Hepatocyte (in vitro differentiated cells): ENCODE data around the gene CSMD2. TPM values are rescaled to one million over a fixed set of nuclear protein-coding genes. Genes with fewer than 3 reads are reported as not detected.
A peak's percentile ranks its signal among the peaks of the same experiment; 100 is the strongest.

ENCODE experiments used
- DNase-seq: peaks from one replicate; pipeline ENCODE4 v3.0.0-alpha.2; 2016; ENCODE audit warnings: low spot score
- H2AFZ ChIP-seq: fragments of 200-600 bp; sonication (generic); 2 replicates; pipeline ENCODE4 v1.6.0; 2016; ENCODE audit warnings: antibody characterized with exemption, mild to moderate bottlenecking
- H3K27ac ChIP-seq: fragments of 200-600 bp; sonication (generic); 2 replicates; pipeline ENCODE4 v1.5.1; 2016; ENCODE audit warnings: mild to moderate bottlenecking
- H3K27me3 ChIP-seq: fragments of 200-600 bp; sonication (generic); 2 replicates; pipeline ENCODE4 v1.6.1; 2016
- H3K36me3 ChIP-seq: fragments of 200-600 bp; sonication (generic); replicated peaks from 2 replicates; pipeline ENCODE4 v1.5.1; 2016; ENCODE audit warnings: low read depth; ENCODE audit not compliant: insufficient read depth
- H3K4me1 ChIP-seq: fragments of 200-600 bp; sonication (generic); 2 replicates; pipeline ENCODE4 v1.5.1; 2016; ENCODE audit warnings: mild to moderate bottlenecking, moderate library complexity; ENCODE audit not compliant: insufficient read depth
- H3K4me2 ChIP-seq: fragments of 200-600 bp; sonication (generic); 2 replicates; pipeline ENCODE4 v1.6.0; 2016
- H3K4me3 ChIP-seq: fragments of 200-600 bp; sonication (generic); 2 replicates; pipeline ENCODE4 v1.5.1; 2016; ENCODE audit warnings: mild to moderate bottlenecking
- H3K79me2 ChIP-seq: fragments of 200-600 bp; sonication (generic); 2 replicates; pipeline ENCODE4 v1.6.0; 2017; ENCODE audit warnings: mild to moderate bottlenecking
- H3K9me2 ChIP-seq: fragments of 200-600 bp; sonication (generic); replicated peaks from 2 replicates; pipeline ENCODE4 v1.6.0; 2017; ENCODE audit warnings: mild to moderate bottlenecking; ENCODE audit not compliant: insufficient read depth
- H3K9me3 ChIP-seq: fragments of 200-600 bp; sonication (generic); 2 replicates; pipeline ENCODE4 v1.5.1; 2016; ENCODE audit warnings: low read depth, mild to moderate bottlenecking
- H4K20me1 ChIP-seq: fragments of 200-600 bp; sonication (generic); 2 replicates; pipeline ENCODE4 v1.6.0; 2016; ENCODE audit warnings: mild to moderate bottlenecking; ENCODE audit not compliant: insufficient read depth, poor library complexity, severe bottlenecking
- EZH2 ChIP-seq: fragments of 200-600 bp; sonication (generic); IDR thresholded peaks from 2 replicates; pipeline ENCODE4 v1.6.1; 2016; ENCODE audit warnings: antibody characterized with exemption, mild to moderate bottlenecking, borderline replicate concordance
- EZH2phosphoT487 ChIP-seq: fragments of 200-600 bp; sonication (generic); IDR thresholded peaks from one replicate; pipeline ENCODE4 v1.6.1; 2018; ENCODE audit warnings: antibody characterized with exemption, mild to moderate bottlenecking, low read depth, moderate library complexity; ENCODE audit not compliant: unreplicated experiment, severe bottlenecking
- WGBS: methylation state at CpG from one replicate; pipeline ENCODE4 v1.1.6; 2016; ENCODE audit warnings: low lambda C conversion rate; ENCODE audit errors: missing lambda C conversion rate; 5-methylcytosine and 5-hydroxymethylcytosine counted together
- polyA plus RNA-seq: library from polyadenylated mRNA; unstranded; fragments of >200 nt; fragmentation: Nextera tagmentation; extraction: Ambion mirVana; gene quantifications from 2 replicates; pipeline ENCODE4 v1.2.1, GENCODE V29; 2016
- total RNA-seq: library from RNA; depleted of rRNA; stranded (reverse); fragments of >200 nt; gene quantifications from 2 replicates; pipeline ENCODE4 v1.2.3, GENCODE V29; 2014
- TF ChIP-seq, protein P1 (sequence below): fragments of 200-600 bp; sonication (generic); IDR thresholded peaks from 2 replicates; pipeline ENCODE4 v1.5.1; 2016; ENCODE audit warnings: antibody characterized with exemption, mild to moderate bottlenecking; ENCODE audit not compliant: poor library complexity

Gene CSMD2
- total and polyA plus RNA-seq, 2 experiments from 2014 or later: 0.10 to 0.37 TPM

DNA sequence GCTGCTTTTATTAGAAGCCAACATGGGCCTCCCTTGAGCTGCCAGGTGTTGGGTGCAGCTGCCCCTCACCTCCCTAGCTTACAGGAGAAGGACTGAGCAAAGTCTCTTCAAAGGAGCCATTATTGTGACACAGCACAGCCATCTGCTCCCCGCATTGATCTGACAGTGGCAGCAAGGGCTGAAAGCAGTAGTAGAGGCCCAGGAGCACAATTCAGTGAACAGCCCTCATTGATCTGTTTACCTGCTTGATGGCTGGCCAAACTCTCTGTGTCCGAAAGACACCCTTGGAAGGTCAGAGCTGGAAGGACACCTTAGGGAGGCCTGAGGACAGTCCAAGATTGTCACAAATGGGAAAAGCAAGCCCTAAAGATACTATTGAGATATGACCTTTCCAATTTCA is 286.6 kb downstream of the CSMD2 start:
- no peaks in the 10 kb centered on the region for H3K9me3 ChIP-seq
- H3K9me2 ChIP-seq: no peaks in the 10 kb centered on the region
- no peak overlapping the region for H2AFZ ChIP-seq
- no peaks in the 10 kb centered on the region for H4K20me1 ChIP-seq
- H3K4me2 ChIP-seq: no peak overlapping the region
- H3K4me3 ChIP-seq: no peak overlapping the region
- WGBS: 84% methylated on average over 2 of the region's 2 CpGs
- no peaks in the 10 kb centered on the region for H3K4me1 ChIP-seq
- TF ChIP-seq EZH2: no peak
- TF ChIP-seq, protein P1, sequence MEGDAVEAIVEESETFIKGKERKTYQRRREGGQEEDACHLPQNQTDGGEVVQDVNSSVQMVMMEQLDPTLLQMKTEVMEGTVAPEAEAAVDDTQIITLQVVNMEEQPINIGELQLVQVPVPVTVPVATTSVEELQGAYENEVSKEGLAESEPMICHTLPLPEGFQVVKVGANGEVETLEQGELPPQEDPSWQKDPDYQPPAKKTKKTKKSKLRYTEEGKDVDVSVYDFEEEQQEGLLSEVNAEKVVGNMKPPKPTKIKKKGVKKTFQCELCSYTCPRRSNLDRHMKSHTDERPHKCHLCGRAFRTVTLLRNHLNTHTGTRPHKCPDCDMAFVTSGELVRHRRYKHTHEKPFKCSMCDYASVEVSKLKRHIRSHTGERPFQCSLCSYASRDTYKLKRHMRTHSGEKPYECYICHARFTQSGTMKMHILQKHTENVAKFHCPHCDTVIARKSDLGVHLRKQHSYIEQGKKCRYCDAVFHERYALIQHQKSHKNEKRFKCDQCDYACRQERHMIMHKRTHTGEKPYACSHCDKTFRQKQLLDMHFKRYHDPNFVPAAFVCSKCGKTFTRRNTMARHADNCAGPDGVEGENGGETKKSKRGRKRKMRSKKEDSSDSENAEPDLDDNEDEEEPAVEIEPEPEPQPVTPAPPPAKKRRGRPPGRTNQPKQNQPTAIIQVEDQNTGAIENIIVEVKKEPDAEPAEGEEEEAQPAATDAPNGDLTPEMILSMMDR: no peak
- no peak for TF ChIP-seq EZH2phosphoT487
- no peaks in the 10 kb centered on the region for H3K36me3 ChIP-seq
- no peak overlapping the region for H3K27ac ChIP-seq
- H3K27me3 ChIP-seq: peaks cover 18% of the 10 kb centered on the region
- H3K79me2 ChIP-seq: no peaks in the 10 kb centered on the region
- no peak for DNase-seq

DNA sequence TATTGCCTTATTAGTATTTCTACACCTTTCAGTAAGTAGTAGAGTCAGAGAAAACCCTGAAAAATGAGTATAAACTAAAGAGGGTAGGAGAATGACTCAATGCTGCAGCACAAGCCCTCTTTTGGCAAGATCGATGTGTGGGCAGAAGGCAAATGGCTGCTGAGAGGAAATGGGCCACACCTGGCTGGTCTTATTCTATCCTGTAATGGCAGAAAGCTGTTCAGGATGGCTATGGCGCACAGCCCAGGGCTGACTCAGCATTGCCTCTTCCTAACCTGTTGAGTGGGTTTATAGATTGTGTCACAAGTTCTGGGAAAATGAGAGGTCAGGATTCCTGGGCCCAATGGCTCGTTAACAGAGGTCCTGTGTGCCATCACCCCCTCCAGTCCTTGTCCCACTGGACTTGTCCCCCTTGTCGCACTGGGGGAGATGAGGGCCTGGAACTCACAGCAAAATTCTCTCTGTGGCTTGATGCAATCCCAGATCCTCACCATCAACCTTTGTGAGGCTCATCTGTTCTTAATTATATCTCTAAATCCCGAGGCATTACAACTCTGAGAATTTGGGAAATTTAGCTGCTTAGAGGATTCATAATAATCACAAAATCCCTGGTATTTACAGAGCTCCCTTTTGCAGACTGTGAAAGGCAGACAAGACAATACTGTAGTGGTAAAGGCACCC is 287.9 kb downstream of the CSMD2 start:
- Histone ChIP-seq H3K4me1 (no peaks in the 10 kb centered on the region), H3K27me3 (peaks cover 10% of the 10 kb centered on the region), H3K36me3 (no peaks in the 10 kb centered on the region), H3K4me2 (no peak overlapping the region), H3K27ac (no peak overlapping the region), H3K79me2 (no peaks in the 10 kb centered on the region), H4K20me1 (no peaks in the 10 kb centered on the region), H3K9me3 (no peaks in the 10 kb centered on the region), H2AFZ (no peak overlapping the region), H3K9me2 (no peaks in the 10 kb centered on the region), H3K4me3 (no peak overlapping the region)
- WGBS: 71% methylated on average over 5 of the region's 5 CpGs
- DNase-seq: no peak
- TF ChIP-seq, protein P1: no peak
- no peak for TF ChIP-seq EZH2phosphoT487
- TF ChIP-seq EZH2: no peak

DNA sequence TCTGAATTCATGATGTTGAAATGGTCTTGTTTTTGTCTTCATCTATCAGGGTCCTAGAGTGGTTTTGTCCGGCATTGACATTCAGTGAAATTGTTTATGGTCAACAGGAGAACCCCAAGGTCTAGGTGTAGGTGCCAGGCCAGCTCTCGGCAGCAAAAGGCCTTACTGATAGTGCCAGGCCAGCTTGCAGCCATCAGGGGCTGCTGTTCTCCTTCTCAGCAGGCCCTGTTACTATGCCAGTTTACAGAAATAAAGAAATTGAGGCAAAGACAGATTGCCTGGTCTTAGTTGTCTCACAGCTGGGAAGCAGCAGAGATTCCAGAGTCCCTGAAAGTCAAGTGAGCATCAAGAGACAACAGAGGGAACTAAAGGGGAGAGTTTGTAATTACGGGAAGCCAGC is 289.2 kb downstream of the CSMD2 start:
- DNase-seq: no peak
- Histone ChIP-seq H3K4me1 (no peaks in the 10 kb centered on the region), H3K4me2 (no peak overlapping the region), H4K20me1 (no peaks in the 10 kb centered on the region), H3K4me3 (no peak overlapping the region), H3K36me3 (no peaks in the 10 kb centered on the region), H3K27me3 (peaks cover 6% of the 10 kb centered on the region), H3K9me3 (no peaks in the 10 kb centered on the region), H3K79me2 (no peaks in the 10 kb centered on the region), H3K9me2 (no peaks in the 10 kb centered on the region), H2AFZ (no peak overlapping the region), H3K27ac (no peak overlapping the region)
- 89% methylated on average over 3 of the region's 3 CpGs for WGBS
- no peak for TF ChIP-seq EZH2
- TF ChIP-seq, protein P1: peak; percentile 5
- TF ChIP-seq EZH2phosphoT487: no peak
